Prostate gland (tissue), 2 donors: ENCODE results near the gene RAB13.

Experiments used
- POLR2A ChIP-seq: fragments of 450-650 bp; IDR thresholded peaks from one replicate; pipeline ENCODE4 v1.6.1; 2016; ENCODE audit warnings: antibody characterized with exemption, mild to moderate bottlenecking
- POLR2AphosphoS5 ChIP-seq: sonication (generic); formaldehyde crosslinking; IDR thresholded peaks from one replicate; pipeline ENCODE4 v1.6.1; 2017; ENCODE audit warnings: antibody characterized with exemption
- TF ChIP-seq, protein P1 (sequence below), 4 experiments: fragments of 200-600 bp in 2 of 4; fragments of 450-650 bp in 2 of 4; sonication (generic) in 2 of 4; IDR thresholded peaks; 1 replicate in 3 of 4; 2 replicates in 1 of 4; pipeline ENCODE4 v1.5.1; 2016 to 2019; ENCODE audit warnings: antibody characterized with exemption in 4 of 4, mild to moderate bottlenecking in 2 of 4, moderate library complexity in 2 of 4

DNA sequence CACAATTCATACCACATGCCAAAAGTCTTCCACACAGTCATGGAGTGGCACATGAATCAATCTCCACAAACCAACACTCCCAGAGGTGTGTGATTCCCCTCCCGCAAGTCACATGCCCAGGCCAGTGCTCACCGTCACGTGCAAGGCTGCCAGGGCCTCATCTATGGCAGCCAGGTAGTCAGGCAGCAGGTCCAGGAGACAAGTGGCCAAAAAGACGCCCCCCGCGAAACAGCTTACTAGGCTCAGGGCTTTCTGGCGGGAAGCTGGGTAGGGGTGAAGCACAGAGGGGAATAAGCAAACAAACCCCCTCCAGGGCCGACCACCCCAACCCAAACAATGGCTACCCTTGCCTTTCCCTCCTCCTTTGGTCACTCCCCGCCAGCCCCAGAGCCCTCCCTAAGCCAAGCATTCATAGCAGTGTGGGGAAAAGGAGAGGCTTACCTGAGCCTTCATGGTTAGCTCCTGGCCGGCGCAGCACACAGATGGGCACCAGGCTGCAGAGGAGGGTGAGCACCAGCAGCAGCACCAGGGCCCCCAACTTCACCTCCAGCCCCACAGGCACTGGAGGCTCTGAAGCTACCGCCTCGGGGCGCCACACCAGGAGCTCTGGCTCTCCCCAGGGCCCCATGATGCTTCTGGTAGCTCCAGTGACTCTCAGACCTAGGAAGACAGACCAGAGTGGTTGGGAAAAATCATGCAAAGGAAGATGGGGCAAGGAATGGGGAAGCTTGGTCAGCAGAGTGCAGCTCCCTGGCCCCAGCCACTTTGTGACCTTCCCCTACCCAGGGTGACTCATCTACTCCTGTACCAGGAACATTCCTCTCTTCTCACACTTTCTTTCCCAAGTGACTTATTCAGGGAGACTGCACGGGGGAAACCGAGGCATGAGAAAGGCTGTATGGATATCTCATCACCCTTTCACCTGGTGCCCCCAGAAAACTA is 23.8 kb downstream of the RAB13 start:
- TF ChIP-seq POLR2A (no peak), POLR2AphosphoS5 (peak; percentile 50)
- TF ChIP-seq, protein P1, sequence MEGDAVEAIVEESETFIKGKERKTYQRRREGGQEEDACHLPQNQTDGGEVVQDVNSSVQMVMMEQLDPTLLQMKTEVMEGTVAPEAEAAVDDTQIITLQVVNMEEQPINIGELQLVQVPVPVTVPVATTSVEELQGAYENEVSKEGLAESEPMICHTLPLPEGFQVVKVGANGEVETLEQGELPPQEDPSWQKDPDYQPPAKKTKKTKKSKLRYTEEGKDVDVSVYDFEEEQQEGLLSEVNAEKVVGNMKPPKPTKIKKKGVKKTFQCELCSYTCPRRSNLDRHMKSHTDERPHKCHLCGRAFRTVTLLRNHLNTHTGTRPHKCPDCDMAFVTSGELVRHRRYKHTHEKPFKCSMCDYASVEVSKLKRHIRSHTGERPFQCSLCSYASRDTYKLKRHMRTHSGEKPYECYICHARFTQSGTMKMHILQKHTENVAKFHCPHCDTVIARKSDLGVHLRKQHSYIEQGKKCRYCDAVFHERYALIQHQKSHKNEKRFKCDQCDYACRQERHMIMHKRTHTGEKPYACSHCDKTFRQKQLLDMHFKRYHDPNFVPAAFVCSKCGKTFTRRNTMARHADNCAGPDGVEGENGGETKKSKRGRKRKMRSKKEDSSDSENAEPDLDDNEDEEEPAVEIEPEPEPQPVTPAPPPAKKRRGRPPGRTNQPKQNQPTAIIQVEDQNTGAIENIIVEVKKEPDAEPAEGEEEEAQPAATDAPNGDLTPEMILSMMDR (IDR thresholded peaks at IDR 0.05): no peak
